DMS153 (cell line): ENCODE data around the gene NABP2.

Experiments
- DNase-seq: peaks from one replicate; lab custom pipeline; 2025; lab: John Stamatoyannopoulos, UW

The NABP2 gene

DNA sequence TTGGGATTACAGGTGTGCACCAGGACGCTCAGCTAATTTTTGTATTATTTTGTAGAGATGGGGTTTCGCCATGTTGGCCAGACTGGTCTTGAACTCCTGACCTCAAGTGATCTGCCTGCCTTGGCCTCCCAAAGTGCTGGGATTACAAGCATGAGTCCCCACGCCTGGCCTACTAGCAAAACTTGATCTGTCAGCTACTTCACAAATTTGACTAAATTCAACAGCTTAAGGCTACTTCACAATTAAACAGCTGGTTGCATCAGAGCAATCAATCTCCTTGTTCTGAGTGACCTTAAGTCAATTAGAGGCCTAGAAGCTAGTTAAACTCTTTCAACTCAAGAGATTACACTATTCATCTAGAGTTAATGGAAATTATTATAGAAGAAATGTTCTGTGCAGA lies 54.8 kb downstream of the NABP2 start:
- DNase-seq: no peak
